ENCODE results near the gene SLC40A1. TPM values are rescaled to one million over a fixed set of nuclear protein-coding genes. Genes with fewer than 3 reads are reported as not detected.

The SLC40A1 gene
- polyA plus RNA-seq, 1 donor from 2014 or later, result 12.6 TPM

DNA sequence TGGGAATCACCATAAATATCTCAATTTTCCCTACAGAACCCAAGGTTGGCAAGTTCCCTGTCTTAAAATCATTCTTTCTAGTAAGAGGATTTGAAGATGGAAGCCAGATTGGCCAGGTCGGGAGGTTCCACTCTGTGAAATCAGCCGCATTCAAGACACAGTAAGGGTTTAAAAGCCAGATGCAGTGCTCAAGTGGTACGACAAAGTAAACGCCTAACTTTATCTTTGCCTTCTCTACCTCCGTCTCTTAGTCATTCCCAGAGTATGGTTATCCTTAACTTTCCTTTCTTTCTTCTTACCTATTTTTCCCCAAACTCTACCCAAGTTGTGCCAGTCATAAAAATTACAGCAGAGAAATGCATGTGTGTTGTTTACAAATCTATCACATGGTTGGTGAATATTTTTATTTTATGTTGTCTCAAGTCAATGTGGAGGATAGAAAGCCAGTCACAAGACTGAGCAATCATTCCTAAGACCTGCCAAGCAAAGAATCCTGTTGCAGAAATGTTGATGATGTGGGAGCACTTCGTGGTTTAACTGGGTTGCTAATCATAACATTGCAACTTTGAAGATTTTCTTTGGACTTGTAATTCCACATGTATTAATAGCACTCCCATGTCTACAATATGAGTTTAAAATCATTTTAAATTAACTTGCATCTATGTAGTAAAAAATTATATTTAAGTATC is 62.6 kb downstream of the SLC40A1 start:
- no peaks in the 10 kb centered on the region for H3K9me2 ChIP-seq (ENCODE audit: insufficient read depth, low read length)
- no peaks in the 10 kb centered on the region for H3F3A ChIP-seq (ENCODE audit: insufficient read depth, low read length, poor library complexity, severe bottlenecking)
- TF ChIP-seq POLR2AphosphoS5 (IDR thresholded peaks at IDR 0.05) (no peak), EZH2 (IDR thresholded peaks at IDR 0.05; ENCODE audit: borderline replicate concordance, insufficient read depth, low read length, poor library complexity, severe bottlenecking) (no peak), TAF1 (IDR thresholded peaks at IDR 0.05; ENCODE audit: low read depth) (no peak), RAD21 (conservative IDR thresholded peaks at IDR 0.05) (no peak)
- no peak overlapping the region for H3K4me2 ChIP-seq (ENCODE audit: low read length)
- no peaks in the 10 kb centered on the region for H3K36me3 ChIP-seq (ENCODE audit: insufficient read depth, low read length)
- H3K9ac ChIP-seq (ENCODE audit: low read length), result no peak overlapping the region
- no peak overlapping the region for H3K4me3 ChIP-seq (ENCODE audit: low read length)
- no peak overlapping the region for H3K27ac ChIP-seq (ENCODE audit: low read length)
- H3K79me2 ChIP-seq (replicated peaks; ENCODE audit: insufficient read depth, low read length), result no peaks in the 10 kb centered on the region
- no peak overlapping the region for H2AFZ ChIP-seq (ENCODE audit: low read depth, low read length)
- H3K9me3 ChIP-seq (ENCODE audit: low read length), result no peaks in the 10 kb centered on the region
- H3K27me3 ChIP-seq (ENCODE audit: insufficient read depth, low read depth, low read length), result no peaks in the 10 kb centered on the region
- no peaks in the 10 kb centered on the region for H4K20me1 ChIP-seq (ENCODE audit: insufficient read depth)

DNA sequence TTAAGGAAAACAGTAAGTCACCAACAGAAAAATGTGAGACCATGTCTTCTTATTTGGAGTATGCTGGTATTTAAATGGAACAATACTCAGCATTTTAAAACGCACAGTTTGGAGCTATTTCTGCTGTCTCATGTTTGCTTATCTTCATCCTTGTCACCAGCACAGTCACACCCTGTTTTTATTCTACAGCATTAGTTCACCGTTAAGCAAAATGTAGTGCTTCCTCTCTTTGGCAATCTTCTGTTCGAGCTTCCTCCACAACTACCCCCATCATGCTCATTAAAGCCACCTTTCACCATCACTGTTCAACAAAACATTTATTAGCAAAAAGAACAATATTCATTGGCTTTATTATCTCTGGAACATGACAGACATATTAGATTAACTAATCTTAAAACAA is 64.0 kb downstream of the SLC40A1 start:
- no peak overlapping the region for H3K4me2 ChIP-seq (ENCODE audit: low read length)
- H4K20me1 ChIP-seq (ENCODE audit: insufficient read depth), result no peaks in the 10 kb centered on the region
- H3K9me3 ChIP-seq (ENCODE audit: low read length), result no peaks in the 10 kb centered on the region
- no peak for TF ChIP-seq EP300 (conservative IDR thresholded peaks at IDR 0.05; ENCODE audit: poor library complexity, severe bottlenecking)
- no peak overlapping the region for H3K27ac ChIP-seq (ENCODE audit: low read length)
- H3K9me2 ChIP-seq (ENCODE audit: insufficient read depth, low read length), result no peaks in the 10 kb centered on the region
- no peaks in the 10 kb centered on the region for H3K79me2 ChIP-seq (replicated peaks; ENCODE audit: insufficient read depth, low read length)
- no peak overlapping the region for H3K9ac ChIP-seq (ENCODE audit: low read length)
- H3K27me3 ChIP-seq (ENCODE audit: insufficient read depth, low read depth, low read length), result no peaks in the 10 kb centered on the region
- no peak overlapping the region for H3K4me3 ChIP-seq (ENCODE audit: low read length)
- H3F3A ChIP-seq (ENCODE audit: insufficient read depth, low read length, poor library complexity, severe bottlenecking), result no peaks in the 10 kb centered on the region
- H2AFZ ChIP-seq (ENCODE audit: low read depth, low read length), result no peak overlapping the region
- H3K36me3 ChIP-seq (ENCODE audit: insufficient read depth, low read length), result no peaks in the 10 kb centered on the region

DNA sequence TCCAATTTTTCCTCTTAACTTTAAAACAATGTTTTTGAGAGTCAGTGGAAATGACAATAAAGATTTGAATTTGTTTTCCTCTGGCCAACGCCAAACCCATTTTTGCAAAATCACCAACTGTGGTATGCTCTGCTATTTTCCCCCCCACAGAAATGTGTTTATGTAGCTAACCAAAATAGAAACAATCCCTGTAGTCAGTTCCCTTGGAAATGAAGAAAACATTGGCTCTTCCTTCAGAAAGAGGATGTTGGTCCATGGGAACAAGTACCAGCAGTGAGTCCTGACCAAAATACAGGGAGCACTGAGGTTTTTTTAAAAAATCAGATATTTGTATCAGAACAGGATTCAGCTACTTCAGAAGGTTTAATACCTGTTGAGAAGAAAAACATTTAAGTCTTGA is 65.3 kb downstream of the SLC40A1 start:
- no peaks in the 10 kb centered on the region for H3K9me2 ChIP-seq (ENCODE audit: insufficient read depth, low read length)
- H2AFZ ChIP-seq (ENCODE audit: low read depth, low read length), result no peak overlapping the region
- no peak overlapping the region for H3K9ac ChIP-seq (ENCODE audit: low read length)
- no peaks in the 10 kb centered on the region for H3F3A ChIP-seq (ENCODE audit: insufficient read depth, low read length, poor library complexity, severe bottlenecking)
- H3K27ac ChIP-seq (ENCODE audit: low read length), result no peak overlapping the region
- no peak overlapping the region for H3K4me3 ChIP-seq (ENCODE audit: low read length)
- no peaks in the 10 kb centered on the region for H3K27me3 ChIP-seq (ENCODE audit: insufficient read depth, low read depth, low read length)
- H3K4me2 ChIP-seq (ENCODE audit: low read length), result no peak overlapping the region
- no peaks in the 10 kb centered on the region for H3K36me3 ChIP-seq (ENCODE audit: insufficient read depth, low read length)
- H4K20me1 ChIP-seq (ENCODE audit: insufficient read depth), result no peaks in the 10 kb centered on the region
- TF ChIP-seq MXI1 (conservative IDR thresholded peaks at IDR 0.05; ENCODE audit: poor library complexity, severe bottlenecking) (no peak), SMC3 (conservative IDR thresholded peaks at IDR 0.05; ENCODE audit: poor library complexity) (no peak)
- no peaks in the 10 kb centered on the region for H3K79me2 ChIP-seq (replicated peaks; ENCODE audit: insufficient read depth, low read length)
- no peaks in the 10 kb centered on the region for H3K9me3 ChIP-seq (ENCODE audit: low read length)

DNA sequence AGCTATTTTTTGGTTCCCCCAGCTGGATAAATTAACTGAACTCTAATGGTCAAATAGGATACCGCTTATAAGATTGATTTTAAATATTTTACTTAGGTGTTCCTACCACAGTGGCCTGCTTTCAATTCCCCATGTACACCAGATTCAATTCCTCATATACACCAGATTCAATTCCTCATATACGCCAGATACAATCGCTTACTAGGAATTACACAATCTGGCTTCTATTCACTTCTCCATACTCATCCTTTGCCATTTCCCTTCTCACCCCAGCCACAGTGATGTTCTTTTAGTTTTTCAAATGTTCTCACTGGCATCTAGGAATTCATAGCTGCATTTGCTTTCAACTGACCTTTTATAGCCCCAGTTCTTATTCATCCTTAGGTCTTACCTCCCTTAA is 66.5 kb downstream of the SLC40A1 start:
- Histone ChIP-seq H3K4me2 (ENCODE audit: low read length) (no peak overlapping the region), H4K20me1 (ENCODE audit: insufficient read depth) (no peaks in the 10 kb centered on the region), H3F3A (ENCODE audit: insufficient read depth, low read length, poor library complexity, severe bottlenecking) (no peaks in the 10 kb centered on the region), H3K9me3 (ENCODE audit: low read length) (no peaks in the 10 kb centered on the region), H3K36me3 (ENCODE audit: insufficient read depth, low read length) (no peaks in the 10 kb centered on the region), H3K27me3 (ENCODE audit: insufficient read depth, low read depth, low read length) (no peaks in the 10 kb centered on the region), H3K27ac (ENCODE audit: low read length) (no peak overlapping the region), H3K9ac (ENCODE audit: low read length) (no peak overlapping the region), H3K79me2 (replicated peaks; ENCODE audit: insufficient read depth, low read length) (no peaks in the 10 kb centered on the region), H3K9me2 (ENCODE audit: insufficient read depth, low read length) (no peaks in the 10 kb centered on the region), H3K4me3 (ENCODE audit: low read length) (no peak overlapping the region), H2AFZ (ENCODE audit: low read depth, low read length) (no peak overlapping the region)
- TF ChIP-seq TAF1 (IDR thresholded peaks at IDR 0.05; ENCODE audit: low read depth) (no peak), SMC3 (conservative IDR thresholded peaks at IDR 0.05; ENCODE audit: poor library complexity) (no peak), EP300 (conservative IDR thresholded peaks at IDR 0.05; ENCODE audit: poor library complexity, severe bottlenecking) (no peak), RAD21 (conservative IDR thresholded peaks at IDR 0.05) (no peak), EZH2 (IDR thresholded peaks at IDR 0.05; ENCODE audit: borderline replicate concordance, insufficient read depth, low read length, poor library complexity, severe bottlenecking) (no peak), MXI1 (conservative IDR thresholded peaks at IDR 0.05; ENCODE audit: poor library complexity, severe bottlenecking) (no peak), POLR2AphosphoS5 (IDR thresholded peaks at IDR 0.05) (no peak)
- TF ChIP-seq, protein P1, sequence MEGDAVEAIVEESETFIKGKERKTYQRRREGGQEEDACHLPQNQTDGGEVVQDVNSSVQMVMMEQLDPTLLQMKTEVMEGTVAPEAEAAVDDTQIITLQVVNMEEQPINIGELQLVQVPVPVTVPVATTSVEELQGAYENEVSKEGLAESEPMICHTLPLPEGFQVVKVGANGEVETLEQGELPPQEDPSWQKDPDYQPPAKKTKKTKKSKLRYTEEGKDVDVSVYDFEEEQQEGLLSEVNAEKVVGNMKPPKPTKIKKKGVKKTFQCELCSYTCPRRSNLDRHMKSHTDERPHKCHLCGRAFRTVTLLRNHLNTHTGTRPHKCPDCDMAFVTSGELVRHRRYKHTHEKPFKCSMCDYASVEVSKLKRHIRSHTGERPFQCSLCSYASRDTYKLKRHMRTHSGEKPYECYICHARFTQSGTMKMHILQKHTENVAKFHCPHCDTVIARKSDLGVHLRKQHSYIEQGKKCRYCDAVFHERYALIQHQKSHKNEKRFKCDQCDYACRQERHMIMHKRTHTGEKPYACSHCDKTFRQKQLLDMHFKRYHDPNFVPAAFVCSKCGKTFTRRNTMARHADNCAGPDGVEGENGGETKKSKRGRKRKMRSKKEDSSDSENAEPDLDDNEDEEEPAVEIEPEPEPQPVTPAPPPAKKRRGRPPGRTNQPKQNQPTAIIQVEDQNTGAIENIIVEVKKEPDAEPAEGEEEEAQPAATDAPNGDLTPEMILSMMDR (IDR thresholded peaks at IDR 0.05; ENCODE audit: poor library complexity, severe bottlenecking), result no peak
- TF ChIP-seq, protein P2, sequence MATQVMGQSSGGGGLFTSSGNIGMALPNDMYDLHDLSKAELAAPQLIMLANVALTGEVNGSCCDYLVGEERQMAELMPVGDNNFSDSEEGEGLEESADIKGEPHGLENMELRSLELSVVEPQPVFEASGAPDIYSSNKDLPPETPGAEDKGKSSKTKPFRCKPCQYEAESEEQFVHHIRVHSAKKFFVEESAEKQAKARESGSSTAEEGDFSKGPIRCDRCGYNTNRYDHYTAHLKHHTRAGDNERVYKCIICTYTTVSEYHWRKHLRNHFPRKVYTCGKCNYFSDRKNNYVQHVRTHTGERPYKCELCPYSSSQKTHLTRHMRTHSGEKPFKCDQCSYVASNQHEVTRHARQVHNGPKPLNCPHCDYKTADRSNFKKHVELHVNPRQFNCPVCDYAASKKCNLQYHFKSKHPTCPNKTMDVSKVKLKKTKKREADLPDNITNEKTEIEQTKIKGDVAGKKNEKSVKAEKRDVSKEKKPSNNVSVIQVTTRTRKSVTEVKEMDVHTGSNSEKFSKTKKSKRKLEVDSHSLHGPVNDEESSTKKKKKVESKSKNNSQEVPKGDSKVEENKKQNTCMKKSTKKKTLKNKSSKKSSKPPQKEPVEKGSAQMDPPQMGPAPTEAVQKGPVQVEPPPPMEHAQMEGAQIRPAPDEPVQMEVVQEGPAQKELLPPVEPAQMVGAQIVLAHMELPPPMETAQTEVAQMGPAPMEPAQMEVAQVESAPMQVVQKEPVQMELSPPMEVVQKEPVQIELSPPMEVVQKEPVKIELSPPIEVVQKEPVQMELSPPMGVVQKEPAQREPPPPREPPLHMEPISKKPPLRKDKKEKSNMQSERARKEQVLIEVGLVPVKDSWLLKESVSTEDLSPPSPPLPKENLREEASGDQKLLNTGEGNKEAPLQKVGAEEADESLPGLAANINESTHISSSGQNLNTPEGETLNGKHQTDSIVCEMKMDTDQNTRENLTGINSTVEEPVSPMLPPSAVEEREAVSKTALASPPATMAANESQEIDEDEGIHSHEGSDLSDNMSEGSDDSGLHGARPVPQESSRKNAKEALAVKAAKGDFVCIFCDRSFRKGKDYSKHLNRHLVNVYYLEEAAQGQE (IDR thresholded peaks at IDR 0.05; ENCODE audit: borderline replicate concordance), result no peak

Data from neural cell (in vitro differentiated cells).